ENCODE results near the gene PIGV. TPM values are rescaled to one million over a fixed set of nuclear protein-coding genes. Genes with fewer than 3 reads are reported as not detected.
A peak's percentile ranks its signal among the peaks of the same experiment; 100 is the strongest.

Gene PIGV
- total RNA-seq, 5 donors from 2014 or later (not counting 1 experiment from before 2014, with no cell fraction given), result 10.3 to 24.0 (median 20.3) TPM

DNA sequence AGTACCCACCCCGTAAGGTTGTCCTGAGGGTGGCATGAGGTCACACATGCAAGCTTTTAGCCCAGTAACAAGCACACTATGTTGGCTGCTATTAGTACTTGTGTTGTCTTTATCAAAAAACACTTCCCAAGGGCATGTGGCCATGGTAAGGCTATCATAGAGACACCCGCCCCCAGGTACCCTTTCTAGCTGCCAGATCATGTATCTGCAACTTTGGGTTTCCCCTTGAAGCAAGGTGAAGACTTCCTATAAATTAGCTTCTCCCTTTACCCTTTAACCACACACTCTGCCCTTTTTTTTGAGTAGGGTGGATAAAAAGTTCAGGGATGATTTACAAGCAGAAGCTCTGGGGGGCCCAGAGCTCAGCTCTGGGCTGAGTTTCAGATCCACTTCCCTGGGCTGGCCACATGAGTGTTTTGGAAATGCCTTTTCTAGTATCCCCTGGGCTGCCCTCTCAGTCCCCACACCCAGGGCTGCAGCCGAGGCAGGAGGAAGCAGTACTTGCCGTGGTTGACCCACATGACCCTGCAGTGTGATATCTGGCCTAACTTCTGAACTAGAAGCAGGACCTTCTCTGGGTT is 40.8 kb downstream of the PIGV start:
- peak overlapping the region; percentile 85 to 99 for H3K27ac Mint-ChIP-seq
- H3K36me3 ChIP-seq (ENCODE audit: control insufficient read depth in 2 of 2, extremely low read depth in 1 of 2, insufficient read depth in 1 of 2, low read length in 1 of 2), result peaks cover 0 to 23% of the 10 kb centered on the region in 2 donors
- H3K4me1 ChIP-seq (ENCODE audit: control insufficient read depth in 1 of 2, extremely low read depth in 1 of 2, insufficient read depth in 2 of 2, low read length in 2 of 2), result peaks cover 21 to 78% of the 10 kb centered on the region in 2 experiments
- ATAC-seq (replicated peaks in 1 of 4), result no peak
- no peaks in the 10 kb centered on the region for H3K9me3 ChIP-seq
- peak overlapping the region; percentile 59 for H3K27ac ChIP-seq (ENCODE audit: low read length)
- H3K4me1 Mint-ChIP-seq, result peaks cover 71 to 81% (median 77%) of the 10 kb centered on the region in 3 donors
- H3K4me3 ChIP-seq (ENCODE audit: control insufficient read depth in 1 of 2, extremely low read depth in 1 of 2, low read length in 1 of 2), result peak overlapping the region in 1 of 2 donors; percentile 8
- DNase-seq, result peak in 2 of 35 experiments; percentile 8 to 58
- H3K4me3 Mint-ChIP-seq, result peak overlapping the region; percentile 87 to 98 (median 94)
- CTCF ChIA-PET, result interaction anchor here in 1 of 2 donors (1.0 to 1.7 kb wide), 2 partner anchors 37 to 72 kb away, joined by 3 to 10 read pairs; partner anchors contain the start of gene GPATCH3
- no CpG with 5 or more reads among the region's 4 CpGs for WGBS (ENCODE audit: insufficient coverage)
- no peaks in the 10 kb centered on the region for H3K27me3 Mint-ChIP-seq
- H3K9me3 Mint-ChIP-seq, result no peaks in the 10 kb centered on the region
- H3K27me3 ChIP-seq (replicated peaks in 1 of 2; ENCODE audit: control insufficient read depth in 2 of 2, extremely low read depth in 1 of 2, insufficient read depth in 2 of 2, low read length in 1 of 2), result no peaks in the 10 kb centered on the region
- peaks cover 14% of the 10 kb centered on the region for H3K36me3 Mint-ChIP-seq
- POLR2A ChIA-PET, result interaction anchor here in 1 of 2 donors (0.5 to 0.6 kb wide), 2 partner anchors 18 to 52 kb away, joined by 3 to 4 read pairs; no protein-coding TSS in a partner anchor

DNA sequence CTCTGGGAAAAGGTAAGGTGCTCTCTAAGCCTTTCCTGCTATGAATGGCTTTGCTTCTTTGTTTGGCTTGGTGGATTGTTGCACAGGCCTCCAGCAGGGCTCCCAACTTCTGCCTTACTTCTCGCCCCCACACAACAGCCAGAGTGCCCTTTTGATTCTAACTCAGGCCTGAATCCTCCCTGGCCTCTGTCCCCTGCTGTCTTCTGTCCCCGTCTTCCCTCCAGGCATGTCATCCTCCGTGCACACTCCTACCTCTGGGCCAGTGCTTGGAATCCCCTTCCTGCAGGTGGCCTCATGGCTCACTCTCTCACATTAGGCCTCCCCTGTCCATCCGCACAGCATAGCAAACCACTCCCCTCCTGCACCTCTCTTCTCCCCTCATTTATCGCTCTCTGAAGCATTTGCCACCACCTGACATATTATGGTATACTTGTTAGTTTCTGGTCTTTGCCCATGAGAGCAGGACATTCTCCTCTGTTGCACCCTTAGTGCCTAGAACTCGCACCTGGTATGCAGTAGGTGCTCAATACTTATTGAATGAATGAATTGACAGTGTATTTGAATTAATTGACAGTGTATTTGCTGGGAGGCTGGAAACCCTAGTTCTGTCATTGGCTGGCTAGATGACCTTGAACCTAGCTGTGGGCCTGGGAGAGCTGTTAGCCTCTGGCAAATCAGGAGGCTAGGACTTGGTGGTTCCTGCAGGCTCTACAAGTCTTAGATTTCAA is 41.6 kb downstream of the PIGV start:
- no peaks in the 10 kb centered on the region for H3K9me3 ChIP-seq
- ATAC-seq (replicated peaks in 1 of 4) (no peak), DNase-seq (no peak)
- no peaks in the 10 kb centered on the region for H3K27me3 ChIP-seq (replicated peaks in 1 of 2; ENCODE audit: control insufficient read depth in 2 of 2, extremely low read depth in 1 of 2, insufficient read depth in 2 of 2, low read length in 1 of 2)
- H3K4me1 ChIP-seq (ENCODE audit: control insufficient read depth in 1 of 2, extremely low read depth in 1 of 2, insufficient read depth in 2 of 2, low read length in 2 of 2), result peaks cover 28 to 87% of the 10 kb centered on the region in 2 experiments
- ChIA-PET POLR2A (no interaction called here), CTCF (interaction anchor here in 1 of 2 donors (1.7 kb wide), 1 partner anchor 36 kb away, joined by 10 read pairs; no protein-coding TSS in a partner anchor)
- WGBS (ENCODE audit: insufficient coverage), result 71% methylated on average over 3 of the region's 6 CpGs
- Mint-ChIP-seq H3K4me1 (peaks cover 79 to 88% (median 85%) of the 10 kb centered on the region in 3 donors), H3K36me3 (peaks cover 15% of the 10 kb centered on the region), H3K27ac (peak overlapping the region; percentile 85 to 99), H3K9me3 (no peaks in the 10 kb centered on the region), H3K27me3 (no peaks in the 10 kb centered on the region), H3K4me3 (peak overlapping the region; percentile 87 to 98 (median 94))
- H3K27ac ChIP-seq (ENCODE audit: low read length), result peak overlapping the region; percentile 59
- peaks cover 0 to 27% of the 10 kb centered on the region in 2 donors for H3K36me3 ChIP-seq (ENCODE audit: control insufficient read depth in 2 of 2, extremely low read depth in 1 of 2, insufficient read depth in 1 of 2, low read length in 1 of 2)
- H3K4me3 ChIP-seq (ENCODE audit: control insufficient read depth in 1 of 2, extremely low read depth in 1 of 2, low read length in 1 of 2), result peak overlapping the region in 1 of 2 donors; percentile 8

DNA sequence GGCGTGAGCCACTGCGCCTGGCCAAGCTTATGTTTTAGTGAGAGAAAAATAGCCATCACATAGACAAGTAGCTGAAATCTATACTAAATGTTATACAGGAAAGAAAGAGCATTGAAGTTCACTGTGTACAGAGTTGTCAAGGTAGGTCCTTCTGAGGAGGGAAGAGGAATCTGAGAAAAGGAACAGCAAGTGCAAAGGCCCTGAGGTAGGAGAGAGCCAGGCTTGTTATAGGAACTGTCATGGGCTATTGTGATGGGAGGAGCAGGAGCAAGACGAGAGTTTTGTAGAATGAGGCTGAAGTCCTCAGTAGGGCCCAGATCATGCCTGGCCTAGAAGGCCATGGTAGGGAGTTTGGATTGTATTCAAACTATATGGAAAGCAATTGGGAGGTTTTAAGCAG is 43.3 kb downstream of the PIGV start:
- WGBS (ENCODE audit: insufficient coverage), result 100% methylated on average over 1 of the region's 3 CpGs
- Mint-ChIP-seq H3K4me1 (peaks cover 79 to 81% (median 81%) of the 10 kb centered on the region in 3 donors), H3K36me3 (peaks cover 25% of the 10 kb centered on the region)

DNA sequence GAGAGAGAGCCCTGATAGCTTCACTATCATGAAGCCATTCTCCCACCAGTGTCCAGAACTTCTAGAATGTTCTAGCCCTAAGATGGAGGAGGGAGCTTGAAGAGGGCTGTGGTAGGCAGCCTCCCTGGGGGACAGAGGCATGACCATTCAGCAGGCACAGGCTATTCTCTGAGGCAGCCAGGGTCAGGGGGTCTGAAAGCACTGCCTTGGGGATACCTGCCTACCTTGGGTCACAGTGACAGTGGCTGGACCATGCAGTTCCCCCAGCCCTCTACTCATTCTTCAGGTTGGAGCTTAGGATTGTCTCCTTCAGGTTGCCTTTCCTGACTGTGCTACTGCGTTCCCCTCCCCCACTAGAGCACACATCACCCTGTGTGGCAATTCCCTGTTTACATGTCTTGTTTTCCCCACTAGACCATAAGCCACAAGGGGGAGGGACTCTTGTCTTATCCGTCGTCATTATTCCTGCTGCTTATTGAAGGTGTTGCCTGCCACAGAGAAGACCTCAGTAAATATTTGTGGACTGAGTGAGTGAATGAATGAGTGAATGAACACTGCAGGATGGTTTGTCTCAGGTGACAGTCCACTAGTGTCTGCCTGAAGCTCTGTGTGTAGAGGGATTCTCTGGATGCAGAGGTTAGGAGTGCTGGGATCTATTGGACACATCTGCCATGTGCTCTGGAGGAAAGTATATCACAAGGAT is 43.9 kb downstream of the PIGV start:
- H3K4me3 Mint-ChIP-seq, result no peak overlapping the region
- 80% methylated on average over 1 of the region's 3 CpGs for WGBS (ENCODE audit: insufficient coverage)

More for the DNA sequence above, 43.3 kb downstream of the PIGV start:
- Histone ChIP-seq H3K27ac (ENCODE audit: low read length) (peak overlapping the region; percentile 98), H3K4me3 (ENCODE audit: control insufficient read depth in 1 of 2, extremely low read depth in 1 of 2, low read length in 1 of 2) (no peak overlapping the region), H3K27me3 (replicated peaks in 1 of 2; ENCODE audit: control insufficient read depth in 2 of 2, extremely low read depth in 1 of 2, insufficient read depth in 2 of 2, low read length in 1 of 2) (no peaks in the 10 kb centered on the region), H3K36me3 (ENCODE audit: control insufficient read depth in 2 of 2, extremely low read depth in 1 of 2, insufficient read depth in 1 of 2, low read length in 1 of 2) (peaks cover 2 to 43% of the 10 kb centered on the region in 2 donors), H3K4me1 (ENCODE audit: control insufficient read depth in 1 of 2, extremely low read depth in 1 of 2, insufficient read depth in 2 of 2, low read length in 2 of 2) (peaks cover 29 to 80% of the 10 kb centered on the region in 2 experiments), H3K9me3 (no peaks in the 10 kb centered on the region)
- H3K27me3 Mint-ChIP-seq, result no peaks in the 10 kb centered on the region
- H3K4me3 Mint-ChIP-seq, result no peak overlapping the region
- CTCF ChIA-PET, result interaction anchor here in 1 of 2 donors (0.6 to 3.3 kb wide), 3 partner anchors 10 to 43 kb away, joined by 3 to 48 read pairs (median 5); partner anchors contain the start of gene PIGV
- DNase-seq, result no peak
- H3K27ac Mint-ChIP-seq, result peak overlapping the region; percentile 85 to 99
- no peak for ATAC-seq (replicated peaks in 1 of 4)
- POLR2A ChIA-PET, result no interaction called here
- H3K9me3 Mint-ChIP-seq, result no peaks in the 10 kb centered on the region

DNA sequence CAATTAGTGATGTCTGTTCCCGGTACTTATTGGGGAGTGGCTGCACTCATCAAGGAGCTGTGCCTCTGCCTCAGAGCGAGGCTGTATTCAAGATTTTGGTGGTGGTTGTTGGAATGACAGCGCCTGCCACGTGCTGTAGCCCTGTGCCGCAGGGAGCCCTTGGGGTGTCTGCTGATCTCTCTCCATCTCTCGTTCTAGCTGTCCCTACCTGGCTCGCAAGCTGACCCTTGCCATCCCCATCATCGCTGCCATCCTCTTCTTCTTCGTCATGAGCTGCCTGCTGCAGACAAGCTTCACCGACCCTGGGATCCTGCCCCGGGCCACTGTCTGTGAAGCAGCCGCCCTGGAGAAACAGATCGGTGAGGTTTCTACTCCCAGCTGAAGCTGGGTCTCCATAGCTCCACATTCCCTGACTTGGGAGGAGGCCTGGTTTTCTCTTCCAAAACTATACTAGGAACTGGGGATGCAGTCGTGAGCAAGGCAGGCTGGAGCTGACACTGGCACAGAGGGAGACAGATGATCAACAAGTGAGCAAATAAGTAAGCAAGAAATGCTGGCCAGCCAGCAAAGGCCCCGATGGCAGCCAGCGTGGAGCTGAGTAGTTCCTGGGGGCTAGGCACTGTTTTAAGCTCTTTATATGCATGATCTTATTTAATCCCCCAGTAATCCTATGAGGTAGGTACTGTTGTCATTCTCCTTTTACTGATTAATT is 44.7 kb downstream of the PIGV start:
- H3K27ac Mint-ChIP-seq, result peak overlapping the region; percentile 99
- no peak for DNase-seq
- ChIA-PET POLR2A (interaction anchor here (0.6 to 2.4 kb wide), 8 partner anchors 11 to 711 kb away, joined by 3 to 14 read pairs (median 6); partner anchors contain the start of gene WDTC1 (in 1 of the 2)), CTCF (interaction anchor here (0.6 to 4.0 kb wide), 9 partner anchors 12 to 230 kb away, joined by 3 to 92 read pairs (median 12); partner anchors contain the start of gene PIGV (in 1 of the 2))
- H3K27me3 Mint-ChIP-seq, result no peaks in the 10 kb centered on the region
- peaks cover 29 to 75% of the 10 kb centered on the region in 2 experiments for H3K4me1 ChIP-seq (ENCODE audit: control insufficient read depth in 1 of 2, extremely low read depth in 1 of 2, insufficient read depth in 2 of 2, low read length in 2 of 2)
- no peaks in the 10 kb centered on the region for H3K9me3 ChIP-seq
- H3K27me3 ChIP-seq (replicated peaks in 1 of 2; ENCODE audit: control insufficient read depth in 2 of 2, extremely low read depth in 1 of 2, insufficient read depth in 2 of 2, low read length in 1 of 2), result no peaks in the 10 kb centered on the region
- 91% methylated on average over 14 of the region's 16 CpGs for WGBS (ENCODE audit: insufficient coverage)
- peaks cover 26% of the 10 kb centered on the region for H3K36me3 Mint-ChIP-seq
- peak overlapping the region; percentile 98 for H3K27ac ChIP-seq (ENCODE audit: low read length)
- peaks cover 3 to 47% of the 10 kb centered on the region in 2 donors for H3K36me3 ChIP-seq (ENCODE audit: control insufficient read depth in 2 of 2, extremely low read depth in 1 of 2, insufficient read depth in 1 of 2, low read length in 1 of 2)
- H3K4me1 Mint-ChIP-seq, result peaks cover 76 to 79% (median 77%) of the 10 kb centered on the region in 3 donors
- no peak overlapping the region for H3K4me3 ChIP-seq (ENCODE audit: control insufficient read depth in 1 of 2, extremely low read depth in 1 of 2, low read length in 1 of 2)
- H3K9me3 Mint-ChIP-seq, result no peaks in the 10 kb centered on the region
- H3K4me3 Mint-ChIP-seq, result peak overlapping the region in 2 of 3 donors; percentile 63 to 76
- ATAC-seq (replicated peaks in 1 of 4), result no peak

More for the DNA sequence above, 43.9 kb downstream of the PIGV start:
- ATAC-seq (replicated peaks in 1 of 4) (no peak), DNase-seq (peak in 1 of 35 experiments; percentile 55)
- Histone ChIP-seq H3K9me3 (no peaks in the 10 kb centered on the region), H3K27me3 (replicated peaks in 1 of 2; ENCODE audit: control insufficient read depth in 2 of 2, extremely low read depth in 1 of 2, insufficient read depth in 2 of 2, low read length in 1 of 2) (no peaks in the 10 kb centered on the region), H3K4me3 (ENCODE audit: control insufficient read depth in 1 of 2, extremely low read depth in 1 of 2, low read length in 1 of 2) (no peak overlapping the region), H3K4me1 (ENCODE audit: control insufficient read depth in 1 of 2, extremely low read depth in 1 of 2, insufficient read depth in 2 of 2, low read length in 2 of 2) (peaks cover 29 to 77% of the 10 kb centered on the region in 2 experiments), H3K27ac (ENCODE audit: low read length) (peak overlapping the region; percentile 98), H3K36me3 (ENCODE audit: control insufficient read depth in 2 of 2, extremely low read depth in 1 of 2, insufficient read depth in 1 of 2, low read length in 1 of 2) (peaks cover 3 to 47% of the 10 kb centered on the region in 2 donors)
- ChIA-PET POLR2A (interaction anchor here (0.6 to 2.4 kb wide), 4 partner anchors 21 to 50 kb away, joined by 4 to 14 read pairs (median 10); no protein-coding TSS in a partner anchor), CTCF (interaction anchor here in 1 of 2 donors (0.6 to 4.0 kb wide), 5 partner anchors 11 to 43 kb away, joined by 3 to 92 read pairs (median 21); partner anchors contain the start of gene PIGV)
- Mint-ChIP-seq H3K36me3 (peaks cover 26% of the 10 kb centered on the region), H3K4me1 (peaks cover 79 to 80% (median 80%) of the 10 kb centered on the region in 3 donors), H3K27me3 (no peaks in the 10 kb centered on the region), H3K27ac (peak overlapping the region; percentile 99), H3K9me3 (no peaks in the 10 kb centered on the region)
